Stimulated activated CD4-positive, alpha-beta T cell treated with anti-CD3 and anti-CD28 coated beads, Interleukin-15, amount 100 ng/mL, for 24 hours (primary cell): ENCODE measurements around the gene CTCF.
A peak's percentile ranks its signal among the peaks of the same experiment; 100 is the strongest.

Experiments
- DNase-seq: peaks from one replicate; pipeline ENCODE4 v3.0.0-alpha.2; 2020

The CTCF gene

DNA sequence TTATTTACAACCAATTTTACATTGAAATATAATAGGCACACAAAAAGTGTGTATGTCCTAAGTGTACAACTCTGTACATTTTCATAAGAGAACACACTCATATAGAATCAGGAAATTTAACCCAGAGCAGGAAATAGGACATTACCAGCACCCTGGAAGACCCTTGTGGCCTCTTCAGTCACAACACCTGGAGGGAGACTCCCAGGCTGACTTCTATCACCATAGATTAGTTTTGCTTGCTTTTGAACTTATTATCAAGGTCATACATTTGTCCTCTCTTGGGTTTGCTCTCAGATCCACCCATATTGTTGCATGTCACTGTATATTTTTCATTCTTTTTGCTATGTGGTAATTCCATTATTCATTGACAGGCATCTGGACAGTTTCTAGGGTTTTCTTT lies 27.9 kb upstream of the CTCF start:
- DNase-seq = no peak

DNA sequence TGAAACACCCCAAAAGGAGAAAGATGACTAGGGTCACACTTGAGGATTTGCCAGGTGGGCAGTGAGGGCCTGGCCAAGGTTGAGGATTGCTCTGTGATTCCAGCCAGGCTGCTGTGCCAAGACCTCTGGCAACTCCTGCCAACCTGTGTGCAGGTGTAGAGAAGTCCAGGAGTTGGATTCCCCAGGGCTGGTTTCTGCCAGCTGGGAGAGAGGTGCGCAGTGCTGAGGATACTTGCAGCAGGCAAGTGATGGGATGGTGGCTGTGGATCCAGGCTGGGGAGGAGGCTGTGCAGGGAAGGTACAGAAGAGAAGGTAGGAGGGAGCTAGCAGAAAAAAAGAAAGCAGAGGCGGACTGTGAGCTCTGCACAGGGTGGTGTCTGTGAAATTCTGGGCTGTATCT lies 27.1 kb upstream of the CTCF start:
- DNase-seq = no peak

DNA sequence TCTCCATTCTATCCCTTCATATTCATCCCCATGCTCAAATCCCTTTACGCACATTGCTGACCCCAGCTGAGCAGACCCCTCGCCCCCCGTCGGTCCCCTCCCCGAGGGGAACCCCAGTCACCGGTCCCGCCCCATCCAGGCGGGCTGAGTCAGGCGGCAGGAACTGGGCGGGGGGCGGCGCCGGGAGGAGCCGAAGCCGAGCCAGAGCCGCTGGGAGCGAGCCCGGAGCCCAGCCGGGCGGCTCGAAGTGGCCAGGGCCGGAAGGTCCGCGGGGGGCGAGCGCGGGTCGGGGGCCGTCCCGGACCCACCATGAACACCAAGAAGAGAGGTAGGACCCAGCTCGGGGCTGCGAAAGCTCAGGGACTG lies 25.1 kb upstream of the CTCF start:
- DNase-seq = peak; percentile 66

DNA sequence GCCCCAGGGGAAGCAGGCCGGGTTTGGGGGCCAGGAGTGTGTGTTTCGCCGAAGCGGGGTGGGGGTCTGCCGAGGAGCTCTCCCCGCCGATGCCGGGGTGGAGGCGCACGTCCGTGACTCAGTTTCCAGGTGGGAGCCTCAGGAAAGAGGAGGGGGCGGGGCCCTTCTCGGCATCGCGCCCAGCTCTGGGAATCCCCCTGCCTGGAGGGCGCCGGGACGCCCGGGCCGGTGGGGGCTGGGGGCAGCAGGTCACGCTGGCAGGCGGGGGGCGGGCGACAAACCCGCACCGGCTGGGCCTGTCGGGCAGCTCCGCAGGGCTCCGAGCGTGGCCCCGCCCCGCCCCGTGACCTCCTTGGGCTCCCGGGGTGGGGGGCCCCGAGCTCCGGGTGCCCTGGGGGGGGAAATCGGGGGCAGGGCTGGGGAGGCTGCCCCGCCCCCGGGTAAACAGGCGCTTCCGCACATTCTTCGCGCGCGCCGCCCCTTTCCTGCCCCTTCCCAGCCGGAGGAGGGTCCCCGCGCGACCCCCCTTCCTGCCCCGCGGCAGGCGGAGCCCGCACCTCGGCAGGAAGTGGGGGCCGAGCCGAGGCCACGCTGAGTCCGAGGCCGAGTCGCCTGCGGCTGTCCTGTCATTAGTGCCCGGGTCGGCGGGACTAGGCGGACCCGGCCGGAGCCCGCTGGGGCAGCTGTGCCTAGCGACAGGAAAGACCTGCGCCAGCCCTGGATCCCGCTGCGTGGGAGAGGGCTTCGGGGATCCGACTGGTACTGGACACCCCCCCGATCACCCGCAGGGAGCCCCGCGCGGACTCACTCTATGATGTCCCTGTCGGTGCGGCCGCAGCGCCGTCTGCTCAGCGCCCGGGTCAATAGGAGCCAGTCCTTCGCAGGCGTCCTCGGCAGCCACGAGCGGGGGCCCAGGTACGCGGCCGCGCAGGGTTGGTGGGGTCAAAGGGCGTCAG lies 24.4 kb upstream of the CTCF start:
- peak; percentile 63 for DNase-seq

DNA sequence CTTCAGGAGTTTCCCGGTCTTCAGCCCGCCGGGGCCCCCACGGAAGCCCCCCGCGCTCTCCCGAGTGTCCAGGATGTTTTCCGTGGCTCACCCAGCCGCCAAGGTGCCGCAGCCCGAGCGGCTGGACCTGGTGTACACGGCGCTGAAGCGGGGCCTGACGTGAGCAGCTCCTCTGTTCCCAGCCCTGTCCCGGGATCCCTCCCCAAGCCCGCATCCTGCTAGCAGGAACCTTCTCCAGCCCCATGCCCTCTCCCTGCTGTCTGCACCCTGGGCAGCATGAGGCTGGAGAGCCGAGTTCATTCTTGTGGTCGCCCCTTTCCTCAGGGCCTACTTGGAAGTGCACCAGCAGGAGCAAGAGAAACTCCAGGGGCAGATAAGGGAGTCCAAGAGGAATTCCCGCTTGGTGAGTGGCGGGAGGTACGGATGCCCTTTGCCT lies 23.6 kb upstream of the CTCF start:
- DNase-seq = no peak

DNA sequence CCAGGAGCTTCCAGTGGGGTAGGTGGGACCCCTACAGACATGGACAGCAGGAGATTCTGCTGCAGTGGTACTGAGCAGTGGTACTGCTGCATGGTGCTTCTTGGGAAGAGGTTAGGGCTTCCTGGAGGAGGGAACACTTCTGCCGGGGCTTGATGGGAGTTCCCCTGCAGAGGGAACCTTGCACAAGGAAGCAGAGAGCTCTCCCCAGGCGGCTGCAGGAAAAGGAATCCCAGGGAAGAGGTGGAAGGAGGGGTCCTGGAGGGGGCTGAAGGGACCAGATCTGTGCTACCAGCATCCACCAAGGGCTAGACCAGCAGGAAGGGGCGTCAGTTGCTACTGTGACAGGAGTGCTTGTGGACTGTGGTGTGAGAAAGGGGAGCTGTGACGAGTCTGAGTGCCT lies 23.1 kb upstream of the CTCF start:
- DNase-seq = no peak

DNA sequence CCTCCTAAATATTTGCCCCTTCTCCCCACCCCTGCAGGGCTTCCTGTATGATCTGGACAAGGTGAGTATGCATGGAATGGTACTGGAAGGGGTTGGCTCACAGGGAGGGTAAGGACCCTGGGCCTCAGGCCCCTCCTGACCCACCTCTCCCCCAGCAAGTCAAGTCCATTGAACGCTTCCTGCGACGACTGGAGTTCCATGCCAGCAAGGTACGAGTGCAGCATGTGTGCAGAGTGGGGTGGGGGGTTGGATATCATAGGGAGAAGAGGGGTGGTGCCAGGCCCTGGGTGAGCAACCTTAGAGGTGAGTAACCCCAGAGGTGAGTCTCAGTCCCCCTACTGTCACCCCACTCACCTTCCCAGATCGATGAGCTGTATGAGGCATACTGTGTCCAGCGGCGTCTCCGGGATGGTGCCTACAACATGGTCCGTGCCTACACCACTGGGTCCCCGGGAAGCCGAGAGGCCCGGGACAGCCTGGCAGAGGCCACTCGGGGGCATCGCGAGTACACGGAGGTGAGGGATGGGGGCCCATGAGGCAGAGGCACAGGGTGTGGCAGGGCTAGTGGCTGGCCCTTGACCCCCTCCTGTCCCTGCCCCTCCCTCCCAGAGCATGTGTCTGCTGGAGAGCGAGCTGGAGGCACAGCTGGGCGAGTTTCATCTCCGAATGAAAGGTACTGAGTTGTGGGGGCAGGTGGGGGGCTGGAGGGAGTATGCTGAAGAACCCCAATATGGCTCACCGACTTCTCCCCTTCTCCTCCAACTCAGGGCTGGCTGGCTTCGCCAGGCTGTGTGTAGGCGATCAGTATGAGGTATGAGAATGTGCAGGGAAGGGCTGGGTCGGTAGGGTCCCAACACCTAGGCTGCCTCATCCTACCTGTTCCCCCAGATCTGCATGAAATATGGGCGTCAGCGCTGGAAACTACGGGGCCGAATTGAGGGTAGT lies 22.4 kb upstream of the CTCF start:
- DNase-seq = no peak

DNA sequence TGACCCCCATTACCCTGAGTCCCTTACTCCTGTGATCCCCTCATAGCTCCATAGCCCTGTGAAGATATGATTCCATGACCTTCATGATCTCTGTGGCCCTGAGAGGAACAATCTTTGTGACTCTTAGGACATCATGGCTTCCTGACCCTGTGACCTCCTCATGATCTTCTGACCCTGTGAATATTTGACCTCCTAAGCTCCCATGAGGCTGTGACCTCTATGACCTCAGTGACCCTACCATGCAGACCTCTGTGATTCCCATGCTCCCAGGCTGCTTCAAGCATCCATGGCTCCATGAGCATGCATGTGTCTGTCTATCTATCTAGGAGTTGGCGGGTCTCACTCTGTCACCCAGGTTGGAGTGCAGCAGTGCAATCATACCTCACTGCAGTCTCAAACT lies 21.6 kb upstream of the CTCF start:
- DNase-seq = no peak

DNA sequence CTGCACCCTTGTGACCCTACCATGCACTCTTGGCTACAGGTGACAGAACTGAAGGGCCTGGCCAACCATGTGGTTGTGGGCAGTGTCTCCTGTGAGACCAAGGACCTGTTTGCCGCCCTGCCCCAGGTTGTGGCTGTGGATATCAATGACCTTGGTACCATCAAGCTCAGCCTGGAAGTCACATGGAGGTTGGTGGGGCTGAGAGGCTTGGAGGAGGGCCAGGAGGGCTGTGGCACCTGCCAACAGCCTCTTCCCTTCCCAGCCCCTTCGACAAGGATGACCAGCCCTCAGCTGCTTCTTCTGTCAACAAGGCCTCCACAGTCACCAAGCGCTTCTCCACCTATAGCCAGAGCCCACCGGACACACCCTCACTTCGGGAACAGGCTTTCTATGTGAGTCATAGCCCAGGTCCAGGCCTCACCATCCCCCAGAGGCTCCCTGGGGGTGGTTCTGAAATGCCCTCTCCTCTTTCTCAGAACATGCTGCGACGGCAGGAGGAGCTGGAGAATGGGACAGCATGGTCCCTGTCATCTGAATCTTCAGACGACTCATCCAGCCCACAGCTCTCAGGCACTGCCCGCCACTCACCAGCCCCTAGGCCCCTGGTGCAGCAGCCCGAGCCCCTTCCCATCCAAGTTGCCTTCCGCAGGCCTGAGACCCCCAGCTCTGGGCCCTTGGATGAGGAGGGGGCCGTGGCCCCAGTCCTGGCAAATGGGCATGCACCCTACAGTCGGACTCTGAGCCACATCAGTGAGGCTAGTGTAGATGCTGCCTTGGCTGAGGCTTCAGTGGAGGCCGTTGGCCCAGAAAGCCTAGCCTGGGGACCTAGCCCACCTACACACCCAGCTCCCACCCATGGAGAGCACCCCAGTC lies 20.7 kb upstream of the CTCF start:
- no peak for DNase-seq

DNA sequence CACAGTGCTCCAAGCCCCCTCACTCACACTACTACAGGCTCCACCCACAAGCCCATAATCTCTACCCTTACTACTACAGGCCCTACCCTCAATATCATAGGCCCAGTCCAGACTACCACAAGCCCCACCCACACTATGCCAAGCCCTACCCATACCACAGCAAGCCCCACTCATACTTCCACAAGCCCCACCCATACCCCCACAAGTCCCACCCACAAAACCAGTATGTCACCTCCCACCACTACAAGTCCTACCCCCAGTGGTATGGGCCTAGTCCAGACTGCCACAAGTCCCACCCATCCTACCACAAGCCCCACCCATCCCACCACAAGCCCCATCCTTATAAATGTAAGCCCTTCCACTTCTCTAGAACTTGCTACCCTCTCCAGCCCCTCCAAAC lies 19.9 kb upstream of the CTCF start:
- DNase-seq = peak; percentile 75

DNA sequence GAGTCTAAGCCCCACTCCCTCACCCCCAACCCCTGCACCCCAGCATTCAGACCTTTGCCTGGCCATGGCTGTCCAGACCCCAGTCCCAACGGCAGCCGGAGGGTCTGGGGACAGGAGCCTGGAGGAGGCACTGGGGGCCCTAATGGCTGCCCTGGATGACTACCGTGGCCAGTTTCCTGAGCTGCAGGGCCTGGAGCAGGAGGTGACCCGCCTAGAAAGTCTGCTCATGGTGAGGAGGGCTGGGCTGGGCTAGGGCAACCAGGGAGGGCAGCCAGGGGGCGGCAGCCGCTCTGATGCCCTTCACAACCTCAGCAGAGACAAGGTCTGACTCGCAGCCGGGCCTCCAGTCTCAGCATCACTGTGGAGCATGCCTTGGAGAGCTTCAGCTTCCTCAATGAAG lies 19.3 kb upstream of the CTCF start:
- no peak for DNase-seq

DNA sequence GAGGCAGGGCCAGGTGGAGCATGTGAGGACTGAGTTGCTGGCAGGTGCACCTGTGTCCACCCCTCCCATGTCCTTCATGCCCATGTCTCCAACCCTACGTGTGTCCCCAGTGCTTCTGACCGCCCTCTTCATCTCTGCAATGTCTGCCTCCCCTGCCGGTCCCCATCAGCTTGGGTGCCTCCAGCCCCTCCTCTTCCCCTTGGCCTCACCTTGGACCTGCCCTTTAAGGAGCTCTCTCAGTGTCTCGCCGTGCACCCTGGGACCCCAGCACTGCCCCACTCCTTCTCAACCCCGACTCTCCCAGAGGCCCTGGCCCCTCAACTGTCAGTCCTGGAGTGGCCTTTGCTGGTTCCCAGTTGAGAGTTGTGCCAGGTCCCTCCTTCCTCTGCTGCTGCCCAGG lies 18.7 kb upstream of the CTCF start:
- no peak for DNase-seq

DNA sequence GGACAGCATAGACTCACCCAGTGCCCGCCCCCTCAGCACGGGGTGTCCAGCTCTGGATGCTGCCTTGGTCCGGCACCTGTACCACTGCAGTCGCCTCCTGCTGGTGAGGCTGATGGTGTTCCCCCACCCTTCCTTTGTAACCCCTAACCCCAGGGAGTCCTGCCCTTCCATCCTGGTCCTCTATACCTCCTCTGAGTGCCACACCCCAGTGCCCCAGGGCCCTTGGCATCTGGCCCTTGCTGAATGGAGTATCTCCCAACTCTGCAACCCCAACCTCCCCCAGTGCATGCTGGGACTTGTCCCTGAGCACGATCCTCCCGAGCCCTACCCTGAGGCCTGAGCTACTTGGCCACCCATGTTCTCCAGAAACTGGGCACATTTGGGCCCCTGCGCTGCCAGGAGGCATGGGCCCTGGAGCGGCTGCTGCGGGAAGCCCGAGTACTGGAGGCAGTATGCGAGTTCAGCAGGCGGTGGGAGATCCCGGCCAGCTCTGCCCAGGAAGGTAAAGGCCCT lies 17.9 kb upstream of the CTCF start:
- no peak for DNase-seq

DNA sequence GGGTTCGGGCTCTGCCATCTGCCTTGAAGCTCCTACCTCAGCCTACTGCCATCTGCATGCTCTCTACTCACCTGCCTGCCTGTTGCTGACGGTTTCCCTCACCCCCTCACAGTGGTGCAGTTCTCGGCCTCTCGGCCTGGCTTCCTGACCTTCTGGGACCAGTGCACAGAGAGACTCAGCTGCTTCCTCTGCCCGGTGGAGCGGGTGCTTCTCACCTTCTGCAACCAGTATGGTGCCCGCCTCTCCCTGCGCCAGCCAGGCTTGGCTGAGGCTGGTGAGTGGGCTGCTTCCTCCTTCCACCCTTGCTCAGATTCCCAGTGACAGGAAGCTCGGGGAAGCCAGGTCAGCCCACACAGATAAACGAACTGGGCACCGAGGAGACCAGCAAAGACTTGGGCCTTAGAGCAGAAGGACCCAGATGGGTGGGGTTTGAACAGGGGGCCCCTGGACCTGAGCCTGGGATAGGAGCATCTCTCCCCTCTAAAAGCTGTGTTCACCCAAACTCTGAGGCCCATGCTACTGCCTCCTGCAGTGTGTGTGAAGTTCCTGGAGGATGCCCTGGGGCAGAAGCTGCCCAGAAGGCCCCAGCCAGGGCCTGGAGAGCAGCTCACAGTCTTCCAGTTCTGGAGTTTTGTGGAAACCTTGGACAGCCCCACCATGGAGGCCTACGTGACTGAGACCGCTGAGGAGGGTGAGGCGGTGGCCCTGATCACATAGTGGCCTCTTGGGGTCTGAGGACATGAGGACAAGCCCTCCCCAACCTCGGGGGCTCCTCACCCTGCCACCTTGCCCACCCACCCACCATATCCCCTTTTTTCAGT lies 17.3 kb upstream of the CTCF start:
- no peak for DNase-seq

DNA sequence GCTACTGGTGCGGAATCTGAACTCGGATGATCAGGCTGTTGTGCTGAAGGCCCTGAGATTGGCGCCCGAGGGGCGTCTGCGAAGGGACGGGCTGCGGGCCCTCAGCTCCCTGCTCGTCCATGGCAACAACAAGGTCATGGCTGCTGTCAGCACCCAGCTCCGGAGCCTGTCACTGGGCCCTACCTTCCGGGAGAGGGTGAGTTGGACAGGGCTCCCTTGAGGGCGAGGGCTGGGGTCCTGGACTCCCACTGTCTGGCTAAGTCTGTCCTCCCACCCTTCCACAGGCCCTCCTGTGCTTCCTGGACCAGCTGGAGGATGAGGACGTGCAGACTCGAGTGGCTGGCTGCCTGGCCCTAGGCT lies 16.7 kb upstream of the CTCF start:
- no peak for DNase-seq

DNA sequence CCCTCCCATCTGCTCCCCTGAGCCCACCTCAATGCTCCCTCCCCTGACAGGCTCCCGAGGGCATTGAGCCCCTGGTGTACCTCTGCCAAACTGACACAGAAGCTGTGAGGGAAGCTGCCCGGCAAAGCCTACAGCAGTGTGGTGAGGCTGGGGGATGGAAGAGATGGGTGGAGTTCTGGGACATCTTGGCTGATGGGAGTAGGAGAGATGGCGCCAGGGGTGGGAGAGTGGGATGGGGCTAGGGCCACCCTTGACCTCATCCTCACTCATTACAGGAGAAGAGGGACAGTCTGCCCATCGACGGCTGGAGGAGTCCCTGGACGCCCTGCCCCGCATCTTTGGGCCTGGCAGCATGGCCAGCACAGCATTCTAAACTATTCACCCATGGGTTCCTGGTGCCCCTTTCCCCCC lies 16.2 kb upstream of the CTCF start:
- DNase-seq = no peak

DNA sequence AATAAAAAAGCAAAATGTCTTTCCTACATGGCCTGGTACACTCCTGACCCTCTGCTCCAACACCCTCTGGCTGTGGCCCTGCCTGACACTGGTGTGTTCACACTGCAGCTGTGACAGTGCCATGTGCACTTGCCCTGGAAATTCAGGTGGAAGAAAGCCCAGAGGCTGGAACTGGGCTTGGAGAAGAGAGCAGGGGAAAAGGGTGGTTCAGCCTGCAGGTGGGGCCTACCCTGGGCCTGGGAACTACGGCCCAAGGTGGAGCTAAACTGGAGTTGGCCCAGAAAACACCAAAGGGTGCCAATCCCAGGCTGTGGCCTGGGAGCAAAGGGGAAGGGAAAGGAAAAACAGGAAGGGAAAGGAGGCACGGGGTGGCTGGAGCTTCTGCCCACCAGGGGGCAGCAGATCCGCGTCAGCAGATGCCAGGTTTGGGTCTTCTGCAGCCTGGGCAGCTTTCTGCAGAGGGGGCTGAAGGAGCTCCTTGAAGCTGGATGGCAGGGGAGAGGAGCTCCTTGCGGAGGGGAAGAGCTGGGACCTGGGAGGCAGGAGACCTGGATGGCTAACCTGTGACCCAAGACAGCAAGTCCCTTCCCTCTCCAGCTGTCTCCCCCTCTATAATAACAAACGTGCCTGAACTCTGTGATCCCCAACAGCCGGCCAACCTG lies 15.4 kb upstream of the CTCF start:
- peak; percentile 80 for DNase-seq

DNA sequence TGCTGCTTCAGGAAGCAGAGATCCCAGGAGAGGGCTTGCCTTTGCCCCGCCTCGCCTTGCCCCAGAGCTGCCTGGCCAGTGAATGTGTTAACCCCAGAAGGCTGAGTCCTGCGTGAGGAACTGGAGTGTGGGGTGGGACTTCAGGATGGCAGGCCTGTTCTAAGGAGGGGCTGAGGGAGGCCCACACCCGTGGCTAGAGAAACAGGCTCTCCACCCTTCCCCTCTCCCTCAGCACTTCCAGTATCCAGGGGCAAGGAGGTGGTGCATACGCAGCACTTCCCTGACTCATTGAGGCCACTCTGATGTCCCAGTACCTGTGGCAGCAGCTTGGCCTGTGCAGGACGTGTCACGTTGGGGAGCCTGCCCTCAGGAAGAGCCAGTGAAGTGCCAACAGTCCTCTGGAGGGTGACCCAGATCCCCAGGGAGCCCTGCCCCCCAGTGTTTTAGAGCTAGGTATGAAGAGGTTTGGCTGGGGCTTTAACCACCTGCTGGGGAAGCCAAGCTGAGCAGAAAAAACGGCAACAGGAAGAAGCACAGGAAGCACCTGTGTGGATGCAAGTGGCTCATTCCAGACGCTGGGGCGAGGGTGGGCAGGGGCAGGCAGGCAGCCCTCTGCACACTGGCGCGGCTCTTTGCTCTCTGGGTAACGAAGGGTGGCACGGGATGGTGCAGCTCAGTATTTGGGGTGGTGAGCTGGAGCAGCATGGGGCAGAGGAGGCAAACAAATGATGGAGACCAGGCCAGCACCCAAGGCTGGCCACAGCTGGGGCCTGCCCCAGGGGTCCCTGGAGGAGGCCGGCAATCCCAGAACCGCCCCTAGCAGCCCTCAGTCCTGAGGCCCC lies 14.7 kb upstream of the CTCF start:
- no peak for DNase-seq

DNA sequence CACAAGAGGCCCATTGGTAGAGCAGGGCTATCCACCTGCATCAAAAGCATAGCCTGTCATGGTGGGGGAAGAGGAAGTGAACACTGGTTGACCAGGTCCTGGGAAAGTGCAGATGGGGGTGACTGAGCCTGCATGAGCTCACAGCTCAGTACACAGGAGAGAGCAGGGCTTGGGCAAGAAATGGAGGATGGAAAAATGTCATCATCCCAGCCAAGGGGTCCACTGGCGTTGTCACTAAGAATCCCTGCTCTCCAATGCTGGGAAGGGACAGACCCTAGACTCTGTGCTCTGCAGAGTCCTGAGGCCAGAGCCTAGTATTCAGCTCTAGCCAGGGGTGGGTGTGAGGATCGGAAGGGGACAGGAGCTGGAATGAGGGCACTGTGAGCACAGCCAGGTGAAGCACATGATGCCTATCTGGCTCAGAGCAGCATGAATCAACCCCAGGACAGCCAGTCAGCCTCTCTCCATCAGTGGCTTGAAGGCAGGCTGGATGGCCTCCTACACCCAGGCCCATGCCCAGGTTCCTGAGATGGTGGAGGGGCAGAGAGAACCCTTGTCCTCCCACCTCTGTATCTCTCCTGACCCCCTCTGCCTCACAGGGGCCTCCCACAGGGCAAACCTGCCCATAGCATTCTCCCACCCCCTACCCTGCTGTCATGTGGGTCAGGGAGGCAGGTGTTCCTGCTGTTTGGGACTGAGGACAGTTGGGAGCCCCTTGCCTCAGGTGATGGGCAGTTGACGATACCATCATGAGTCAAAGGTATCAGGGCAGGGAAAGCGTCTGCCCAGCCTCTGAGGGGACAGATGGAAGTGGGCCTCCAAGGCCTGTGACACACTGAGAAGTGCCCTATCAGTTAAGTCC lies 13.8 kb upstream of the CTCF start:
- no peak for DNase-seq
